ENCODE results near the gene STON1. TPM values are rescaled to one million over a fixed set of nuclear protein-coding genes. Genes with fewer than 3 reads are reported as not detected.
A peak's percentile ranks its signal among the peaks of the same experiment; 100 is the strongest.

STON1 gene
- total RNA-seq, 1 experiment from 2014 or later: 5.5 TPM

- H3K27ac Mint-ChIP-seq: peak overlapping the region in 1 of 3 experiments; percentile 5; a peak in 1 of 7 replicates
- Histone ChIP-seq H2BK15ac (ENCODE audit: low read depth, low read length) (no peak overlapping the region), H3K18ac (ENCODE audit: insufficient read length, low read depth, low read length) (no peak overlapping the region), H3K56ac (ENCODE audit: insufficient read length, low read depth, low read length) (no peak overlapping the region), H3K14ac (ENCODE audit: insufficient read depth, low read length) (no peak overlapping the region), H3K27ac (ENCODE audit: insufficient read length, low read depth, low read length) (no peak overlapping the region), H3K4ac (ENCODE audit: low read depth, low read length) (no peak overlapping the region), H3K9ac (ENCODE audit: extremely low read depth, insufficient read length, low read length) (no peak overlapping the region), H3K79me1 (ENCODE audit: insufficient read depth, low read depth, low read length, poor library complexity, severe bottlenecking) (no peaks in the 10 kb centered on the region), H3K4me2 (ENCODE audit: insufficient read depth, insufficient read length, low read length) (no peak overlapping the region), H2BK12ac (ENCODE audit: insufficient read length, low read depth, low read length) (no peak overlapping the region), H2BK120ac (ENCODE audit: low read depth, low read length, poor library complexity, severe bottlenecking) (no peak overlapping the region), H3K23me2 (ENCODE audit: insufficient read length, low read depth, low read length, poor library complexity, severe bottlenecking) (no peaks in the 10 kb centered on the region), H4K91ac (ENCODE audit: insufficient read length, low read depth, low read length) (no peak overlapping the region), H3K23ac (ENCODE audit: insufficient read length, low read depth, low read length) (no peak overlapping the region), H3K4me1 (ENCODE audit: insufficient read depth, low read length) (peaks cover 2% of the 10 kb centered on the region; the same call in 1 of the 2 replicates), H3T11ph (ENCODE audit: low read length) (no peak overlapping the region), H3K79me2 (ENCODE audit: insufficient read depth, low read length) (no peaks in the 10 kb centered on the region), H3K27me3 (ENCODE audit: insufficient read depth, low read length) (no peaks in the 10 kb centered on the region), H2BK5ac (ENCODE audit: insufficient read length, low read length) (no peak overlapping the region), H2AK5ac (ENCODE audit: insufficient read length, low read length) (no peak overlapping the region), H2AFZ (ENCODE audit: low read length) (no peak overlapping the region), H4K20me1 (ENCODE audit: control insufficient read depth, insufficient read depth, insufficient read length) (no peaks in the 10 kb centered on the region), H4K5ac (ENCODE audit: insufficient read length, low read depth, low read length) (no peak overlapping the region), H2BK20ac (ENCODE audit: low read depth, low read length, poor library complexity, severe bottlenecking) (no peak overlapping the region), H3K9me3 (ENCODE audit: control insufficient read depth, low read depth, low read length) (no peaks in the 10 kb centered on the region), H4K8ac (replicated peaks; ENCODE audit: insufficient read length, low read depth, low read length) (no peak overlapping the region)
- H3K36me3 Mint-ChIP-seq (ENCODE audit: insufficient read depth in 1 of 3, low read depth in 3 of 3): peaks cover 17 to 67% (median 47%) of the 10 kb centered on the region in 3 experiments; a peak in 6 of 7 replicates
- peaks cover 37 to 40% of the 10 kb centered on the region in 2 experiments for H3K4me1 Mint-ChIP-seq
- no peaks in the 10 kb centered on the region for H3K9me3 Mint-ChIP-seq
- no peak overlapping the region for H3K4me3 Mint-ChIP-seq
- H3K27me3 Mint-ChIP-seq (ENCODE audit: low read depth): no peaks in the 10 kb centered on the region
- no CpG with 5 or more reads among the region's 3 CpGs for WGBS (ENCODE audit: extremely low coverage, insufficient read length, low lambda C conversion rate)
- no peak for DNase-seq
- no peak for TF ChIP-seq CTCF (conservative IDR thresholded peaks at IDR 0.05)
These were observed 18.0 kb upstream of the STON1 start for GRCh38 chr2:48511849-48512470.

Data from H9 (cell line).